Frontal cortex (tissue), 4 donors: ENCODE data around the gene SIVA1. TPM values are rescaled to one million over a fixed set of nuclear protein-coding genes. Genes with fewer than 3 reads are reported as not detected.

Source experiments
- DNase-seq, 2 donors: peaks; one replicate each; pipeline ENCODE4 v3.0.0; 2012; ENCODE audit warnings: low spot score in 2 of 2
- FAIRE-seq: peaks from 2 replicates; lab custom pipeline; 2012; peaks lifted over from hg19 to GRCh38; lab: Jason Lieb, UNC
- total RNA-seq: library from RNA; depleted of rRNA; stranded (reverse); fragments of >200 nt; gene quantifications from one replicate; pipeline ENCODE4 v1.2.3, GENCODE V29; 2014
- donor health status: control.
- donor health status: control.
- donor health status: control.

The SIVA1 gene
- total RNA-seq, 1 donor from 2014 or later: 20.4 TPM

GRCh38 chr14:104732931-104733681 lies 19.8 kb upstream of the SIVA1 start:
- FAIRE-seq (no peak), DNase-seq (no peak)

GRCh38 chr14:104734051-104734587 lies 18.8 kb upstream of the SIVA1 start:
- DNase-seq (no peak), FAIRE-seq (no peak)

GRCh38 chr14:104734601-104734990 lies 18.4 kb upstream of the SIVA1 start:
- DNase-seq (no peak), FAIRE-seq (no peak)

GRCh38 chr14:104734991-104735779 lies 17.8 kb upstream of the SIVA1 start:
- FAIRE-seq: no peak

GRCh38 chr14:104735830-104736642 lies 16.9 kb upstream of the SIVA1 start:
- DNase-seq (peak; percentile 75 to 84), FAIRE-seq (no peak)

More at GRCh38 chr14:104734991-104735779, 17.8 kb upstream of the SIVA1 start:
- no peak for DNase-seq

- no peak for DNase-seq
- no peak for FAIRE-seq
These were observed 14.4 kb upstream of the SIVA1 start for GRCh38 chr14:104738375-104739019.

GRCh38 chr14:104739026-104739425 lies 13.9 kb upstream of the SIVA1 start:
- FAIRE-seq (no peak), DNase-seq (no peak)

- DNase-seq (no peak), FAIRE-seq (no peak)
These were observed 13.1 kb upstream of the SIVA1 start for GRCh38 chr14:104739546-104740516.

- FAIRE-seq: no peak
- no peak for DNase-seq
These were observed 11.7 kb upstream of the SIVA1 start for GRCh38 chr14:104741108-104741802.

GRCh38 chr14:104741803-104742251 lies 11.1 kb upstream of the SIVA1 start:
- no peak for FAIRE-seq
- no peak for DNase-seq

- no peak for FAIRE-seq
- no peak for DNase-seq
These were observed 10.1 kb upstream of the SIVA1 start for GRCh38 chr14:104742586-104743455.

GRCh38 chr14:104743461-104744380 lies 9.2 kb upstream of the SIVA1 start:
- FAIRE-seq: no peak

GRCh38 chr14:104744484-104744883 lies 8.5 kb upstream of the SIVA1 start:
- no peak for FAIRE-seq
- DNase-seq: no peak

More at GRCh38 chr14:104743461-104744380, 9.2 kb upstream of the SIVA1 start:
- DNase-seq: no peak

- DNase-seq (no peak), FAIRE-seq (no peak)
These were observed 7.5 kb upstream of the SIVA1 start for GRCh38 chr14:104745431-104745830.

- DNase-seq: no peak
- no peak for FAIRE-seq
These were observed 6.8 kb upstream of the SIVA1 start for GRCh38 chr14:104746071-104746545.
